ENCODE results near the gene MSL2.
A peak's percentile ranks its signal among the peaks of the same experiment; 100 is the strongest.
"Not testable (repeated sequence)": the region's sequence is repeated elsewhere in the genome, so short reads cannot be mapped to it uniquely, and the experiment has no call there.

MSL2 gene, protein sequence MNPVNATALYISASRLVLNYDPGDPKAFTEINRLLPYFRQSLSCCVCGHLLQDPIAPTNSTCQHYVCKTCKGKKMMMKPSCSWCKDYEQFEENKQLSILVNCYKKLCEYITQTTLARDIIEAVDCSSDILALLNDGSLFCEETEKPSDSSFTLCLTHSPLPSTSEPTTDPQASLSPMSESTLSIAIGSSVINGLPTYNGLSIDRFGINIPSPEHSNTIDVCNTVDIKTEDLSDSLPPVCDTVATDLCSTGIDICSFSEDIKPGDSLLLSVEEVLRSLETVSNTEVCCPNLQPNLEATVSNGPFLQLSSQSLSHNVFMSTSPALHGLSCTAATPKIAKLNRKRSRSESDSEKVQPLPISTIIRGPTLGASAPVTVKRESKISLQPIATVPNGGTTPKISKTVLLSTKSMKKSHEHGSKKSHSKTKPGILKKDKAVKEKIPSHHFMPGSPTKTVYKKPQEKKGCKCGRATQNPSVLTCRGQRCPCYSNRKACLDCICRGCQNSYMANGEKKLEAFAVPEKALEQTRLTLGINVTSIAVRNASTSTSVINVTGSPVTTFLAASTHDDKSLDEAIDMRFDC

DNA sequence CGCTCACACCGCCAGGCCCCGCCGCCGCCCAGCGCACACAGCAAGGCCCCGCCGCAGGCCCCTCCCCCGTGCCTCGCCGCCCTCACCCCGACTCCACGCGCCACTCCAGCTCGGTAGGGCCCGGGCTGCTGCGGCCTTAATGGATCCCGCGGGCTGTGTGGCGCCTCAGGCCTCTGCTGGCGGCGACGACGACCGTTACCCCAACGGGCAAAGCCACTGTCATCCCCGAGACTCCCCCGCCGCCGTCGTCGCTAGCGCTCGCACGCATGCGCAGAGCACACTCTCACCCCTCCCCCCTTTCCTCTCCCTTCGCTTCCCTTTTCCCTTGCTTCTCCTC, at the start of gene MSL2:
Gene MSL2, minus strand, starts transcription at position 272 of the 337 bp plus-strand sequence. CDS start 1,222 bp downstream, outside the sequence.
- no peak for DNase-seq

DNA sequence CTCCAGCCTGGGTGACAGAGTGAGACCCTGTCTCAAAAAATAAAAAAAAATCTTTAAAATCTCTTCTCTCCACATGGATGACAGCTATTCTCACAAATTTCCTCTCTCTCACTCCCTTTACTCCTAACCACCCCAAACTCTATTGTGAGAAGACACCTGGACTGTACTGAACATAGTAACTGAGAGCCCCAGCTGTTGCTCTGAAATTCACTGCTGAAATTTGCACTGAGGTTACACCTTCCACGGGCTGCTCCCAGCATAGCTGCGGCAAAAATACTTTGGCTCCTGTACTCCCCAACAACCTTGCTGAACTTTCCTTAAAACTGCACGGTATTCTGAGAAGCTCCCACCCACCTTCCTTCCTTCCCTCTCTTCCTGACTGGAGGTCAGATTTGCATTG, 49.6 kb upstream of the MSL2 start:
- no peak for DNase-seq

DNA sequence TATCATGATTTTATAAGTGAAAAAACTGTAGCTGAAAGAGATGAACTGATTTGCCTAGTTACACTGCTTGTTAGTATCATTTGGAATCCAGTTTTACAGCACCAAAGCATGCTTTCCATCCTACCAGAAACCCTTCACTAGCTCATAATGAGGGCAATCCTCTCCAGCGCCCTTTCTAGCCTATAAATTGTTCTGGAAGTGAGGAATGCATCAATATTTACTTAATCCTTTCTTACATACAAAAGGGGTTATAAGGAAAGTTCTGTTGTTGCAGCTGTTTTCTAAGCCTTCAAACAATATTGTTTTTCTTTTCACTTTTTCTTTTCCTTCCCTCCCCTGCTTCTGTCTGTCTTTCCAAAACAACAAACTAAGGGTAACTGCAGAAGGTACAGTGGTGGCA, 43.0 kb upstream of the MSL2 start:
- DNase-seq: no peak

DNA sequence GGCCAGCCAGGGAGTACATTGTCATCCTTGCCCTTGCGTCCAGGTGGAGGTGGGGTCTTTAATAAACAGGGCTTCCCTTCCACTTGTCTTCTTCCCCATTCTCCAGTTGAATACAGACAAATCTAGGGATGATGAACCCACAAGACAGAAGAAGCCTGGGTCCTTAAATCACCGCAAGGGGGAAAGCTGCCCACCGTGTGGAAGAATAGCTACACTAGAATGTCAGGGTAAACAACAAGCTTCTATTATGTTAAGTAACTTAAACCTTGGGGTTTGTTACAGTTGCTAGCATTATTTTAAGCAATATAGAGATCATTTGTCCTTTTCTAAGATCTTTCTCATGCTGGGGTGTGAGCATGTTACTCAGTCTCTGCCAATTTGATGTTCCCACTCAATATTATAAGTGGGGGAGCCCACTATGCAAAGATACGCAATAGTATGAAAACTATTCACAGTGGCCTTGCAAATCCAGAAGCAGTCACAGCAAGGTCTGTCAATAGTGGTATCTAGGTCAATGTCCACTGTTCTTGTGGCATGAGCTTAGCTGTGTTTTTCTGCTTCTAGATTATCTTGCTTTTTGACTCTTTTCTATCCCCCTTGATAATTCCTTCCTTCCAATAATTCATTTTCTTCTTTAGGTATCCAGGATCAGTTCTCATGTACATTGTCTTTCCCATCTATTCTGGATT, 42.0 kb upstream of the MSL2 start:
- DNase-seq: no peak

DNA sequence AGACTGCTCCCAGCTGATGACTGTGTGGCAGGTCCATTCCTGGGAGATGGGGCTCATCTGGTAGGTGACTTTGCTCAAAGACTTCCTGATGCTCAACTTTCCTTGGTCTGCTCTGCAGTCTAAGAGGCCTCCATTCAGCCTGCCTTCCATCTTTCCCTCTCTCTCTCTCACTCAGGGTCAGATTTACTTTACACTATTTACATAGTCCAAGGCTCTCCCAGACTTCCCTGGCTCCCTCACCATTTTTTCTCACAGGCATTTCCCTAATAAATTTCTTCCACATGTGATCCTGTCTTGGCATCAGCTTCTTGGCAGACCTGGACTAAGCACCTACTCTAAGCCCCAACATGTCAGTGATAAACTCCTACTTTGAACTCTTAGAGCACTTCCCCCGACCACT, 41.0 kb upstream of the MSL2 start:
- DNase-seq: no peak

DNA sequence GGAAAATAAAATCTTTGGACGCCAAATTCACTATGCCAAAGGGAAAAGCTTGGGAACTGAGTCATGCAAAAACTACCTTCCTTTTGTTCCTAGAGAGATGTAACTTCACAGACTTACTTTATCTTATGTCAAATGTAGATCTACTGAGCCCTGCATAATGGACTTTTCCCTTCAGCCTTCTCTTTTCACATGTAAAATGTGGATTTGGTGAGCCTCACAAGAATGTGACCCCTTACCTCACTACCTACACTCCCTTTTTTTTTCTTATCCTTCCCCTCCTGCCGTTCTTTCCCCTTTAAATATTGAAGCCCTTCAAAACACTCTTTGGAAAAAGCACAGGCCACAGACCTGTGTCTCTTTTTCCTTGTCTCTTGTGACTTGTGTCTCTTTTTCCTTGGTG, 40.0 kb upstream of the MSL2 start:
- DNase-seq: no peak

DNA sequence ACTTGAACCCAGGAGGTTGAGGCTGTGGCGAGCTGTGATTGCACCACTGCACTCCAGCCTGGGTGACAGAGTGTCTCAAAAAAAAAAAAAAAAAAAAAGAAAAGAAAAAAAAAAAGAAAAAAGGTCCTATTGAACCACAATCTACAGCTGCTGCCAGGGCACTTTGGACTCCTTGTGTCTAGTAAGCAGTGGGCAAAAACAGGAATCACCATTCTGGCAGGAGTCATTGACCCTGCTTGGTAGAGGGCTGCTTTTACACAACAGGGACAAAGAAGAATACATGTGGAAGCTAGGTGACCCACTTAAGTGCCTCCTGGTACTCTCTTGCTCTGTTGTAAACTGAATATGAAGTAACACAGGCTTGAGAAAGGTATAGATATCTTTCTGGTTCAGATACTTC, 39.4 kb upstream of the MSL2 start:
- DNase-seq: no peak

DNA sequence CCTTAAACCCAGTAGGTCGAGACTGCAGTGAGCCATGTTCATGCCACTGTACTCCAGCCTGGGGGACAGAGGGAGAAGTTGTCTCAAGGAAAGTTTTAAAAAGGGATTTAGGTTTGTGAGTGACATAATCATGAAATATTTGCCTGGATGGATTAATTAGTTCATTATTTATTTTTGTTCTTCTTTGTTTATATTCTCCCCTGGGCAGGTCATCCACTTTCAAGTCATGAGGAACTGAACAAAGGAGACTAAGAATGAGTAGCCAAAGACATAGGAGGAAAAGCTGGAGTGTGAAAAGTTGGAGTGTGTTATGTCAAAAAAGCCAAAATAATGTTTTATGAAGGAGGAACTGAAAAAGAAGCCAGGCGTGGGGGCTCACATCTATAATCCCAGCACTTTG, 36.3 kb upstream of the MSL2 start:
- no peak for DNase-seq

DNA sequence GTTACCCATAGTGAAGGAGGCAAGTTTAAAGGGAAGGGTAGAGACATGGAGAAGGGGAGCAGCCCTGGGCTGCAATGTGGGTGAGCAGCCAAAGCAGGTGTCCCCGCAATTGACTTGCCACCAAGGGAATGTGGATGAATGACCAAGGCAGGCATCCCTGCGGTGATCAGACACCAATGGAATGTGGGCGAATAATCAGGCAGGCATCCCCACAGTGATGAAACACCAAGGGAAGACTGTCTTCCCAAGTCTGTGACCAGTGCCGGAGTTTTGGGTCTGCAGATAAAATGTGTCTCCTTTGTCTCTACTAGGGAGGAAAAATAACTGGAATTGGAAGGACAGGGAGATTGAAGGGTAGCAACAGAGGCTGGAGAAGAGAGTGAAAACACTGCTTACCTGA, 26.6 kb upstream of the MSL2 start:
- not testable (repeated sequence) for DNase-seq

DNA sequence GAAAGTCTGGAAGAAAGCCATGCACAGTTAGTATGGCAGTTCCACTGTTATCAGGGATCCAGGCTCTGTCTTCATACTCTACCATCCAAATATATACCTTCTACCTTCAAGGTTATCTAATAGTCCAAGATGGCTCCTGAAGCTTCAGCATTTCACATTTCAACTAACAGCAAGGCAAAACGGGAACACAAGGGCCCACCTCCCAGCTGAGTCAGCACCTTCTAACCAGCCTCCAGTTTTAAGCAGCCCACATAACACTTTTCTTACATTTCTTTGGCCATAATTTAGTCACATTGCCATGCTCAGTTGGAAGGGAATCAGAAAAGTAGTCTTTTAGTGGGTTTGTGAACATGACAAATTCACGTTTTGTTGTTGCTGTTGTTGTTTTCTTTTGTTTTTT, 15.4 kb upstream of the MSL2 start:
- DNase-seq: no peak

DNA sequence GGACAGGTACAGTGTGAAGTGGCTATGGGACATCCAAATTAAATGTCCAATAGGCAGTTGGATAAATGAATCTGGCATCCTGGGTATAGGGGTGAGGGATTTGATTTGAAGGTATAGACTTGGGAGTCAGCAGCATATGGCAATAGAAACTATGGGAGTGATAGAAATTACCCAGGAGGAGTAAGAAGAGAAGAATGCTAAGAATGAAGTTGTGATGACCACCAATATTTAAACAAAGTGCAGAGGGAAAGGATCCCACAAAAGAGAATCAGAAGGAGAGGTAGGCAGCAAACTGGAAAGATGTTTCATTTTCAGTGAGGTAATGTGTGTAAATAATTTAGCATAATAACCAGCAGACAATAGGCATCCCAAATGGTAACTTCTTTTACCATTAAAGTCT, 13.8 kb upstream of the MSL2 start:
- DNase-seq: no peak

DNA sequence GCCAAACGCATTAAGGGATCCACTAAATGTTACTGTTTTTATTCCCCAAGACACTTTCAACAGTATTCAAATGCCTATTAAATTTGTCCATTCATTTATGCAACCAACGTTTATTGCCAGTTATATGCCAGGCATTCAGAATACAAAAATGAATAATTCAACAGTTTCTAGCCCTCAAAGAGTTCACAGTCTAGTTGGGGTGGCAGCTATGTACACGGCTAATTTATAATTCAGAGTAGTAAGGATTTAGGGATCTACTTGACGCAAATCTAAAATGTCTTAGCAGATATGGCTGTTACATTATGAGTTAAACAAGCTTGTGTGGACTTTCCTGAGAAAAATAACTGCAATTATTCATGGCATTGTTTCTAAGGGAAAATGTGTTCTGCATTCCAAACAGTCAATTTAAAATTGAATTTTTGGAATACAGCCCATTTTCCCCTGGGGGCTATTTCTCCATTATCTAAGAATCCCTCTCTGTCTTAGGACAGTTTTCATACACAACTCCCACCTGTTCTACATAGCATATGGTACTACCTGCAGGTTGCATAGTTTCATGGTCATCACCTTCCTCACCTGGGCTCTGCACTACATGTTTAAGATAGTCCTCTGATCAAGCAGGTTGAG, 11.5 kb upstream of the MSL2 start:
- DNase-seq: no peak

DNA sequence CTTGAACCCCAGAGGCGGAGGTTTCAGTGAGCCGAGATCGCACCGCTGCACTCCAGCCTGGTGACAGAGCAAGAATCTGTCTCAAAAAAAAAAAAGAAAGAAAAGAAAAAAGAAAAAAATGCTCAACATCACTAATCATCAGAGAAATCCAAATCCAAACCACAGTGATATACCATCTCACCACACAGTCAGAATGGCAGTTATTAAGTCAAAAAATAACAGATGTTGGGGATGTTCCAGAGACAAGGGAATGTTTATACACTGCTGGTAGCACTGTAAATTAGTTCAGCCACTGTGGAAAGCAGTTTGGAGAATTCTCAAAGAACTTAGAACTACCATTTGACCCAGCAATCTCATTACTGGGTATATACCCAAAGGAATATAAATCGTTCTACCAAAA, 3.1 kb upstream of the MSL2 start:
- not testable (repeated sequence) for DNase-seq

DNA sequence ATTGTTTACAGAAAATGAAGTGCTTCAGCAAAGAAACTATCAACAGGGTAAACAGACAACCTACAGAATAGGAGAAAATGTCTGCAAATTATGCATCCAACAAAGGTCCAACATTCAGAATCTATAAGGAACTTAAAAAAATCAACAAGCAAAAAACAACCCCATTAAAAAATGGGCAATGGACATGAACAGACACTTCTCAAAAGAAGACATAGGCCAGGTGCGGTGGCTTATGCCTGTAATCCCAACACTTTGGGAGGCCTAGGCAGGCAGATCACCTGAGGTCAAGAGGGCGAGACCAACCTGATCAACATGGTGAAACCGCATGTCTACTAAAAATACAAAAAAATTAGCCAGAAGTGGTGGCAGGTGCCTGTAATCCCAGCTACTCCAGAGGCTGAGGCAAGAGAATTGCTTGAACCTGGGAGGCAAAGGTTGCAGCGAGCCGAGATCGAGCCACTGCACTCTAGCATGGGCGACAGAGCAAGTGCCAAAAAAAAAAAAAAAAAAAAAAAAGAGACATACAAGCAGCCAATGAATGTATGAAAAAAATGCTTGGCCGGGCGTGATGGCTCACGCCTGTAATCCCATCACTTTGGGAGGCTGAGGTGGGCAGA, 2.4 kb upstream of the MSL2 start:
- not testable (repeated sequence) for DNase-seq

DNA sequence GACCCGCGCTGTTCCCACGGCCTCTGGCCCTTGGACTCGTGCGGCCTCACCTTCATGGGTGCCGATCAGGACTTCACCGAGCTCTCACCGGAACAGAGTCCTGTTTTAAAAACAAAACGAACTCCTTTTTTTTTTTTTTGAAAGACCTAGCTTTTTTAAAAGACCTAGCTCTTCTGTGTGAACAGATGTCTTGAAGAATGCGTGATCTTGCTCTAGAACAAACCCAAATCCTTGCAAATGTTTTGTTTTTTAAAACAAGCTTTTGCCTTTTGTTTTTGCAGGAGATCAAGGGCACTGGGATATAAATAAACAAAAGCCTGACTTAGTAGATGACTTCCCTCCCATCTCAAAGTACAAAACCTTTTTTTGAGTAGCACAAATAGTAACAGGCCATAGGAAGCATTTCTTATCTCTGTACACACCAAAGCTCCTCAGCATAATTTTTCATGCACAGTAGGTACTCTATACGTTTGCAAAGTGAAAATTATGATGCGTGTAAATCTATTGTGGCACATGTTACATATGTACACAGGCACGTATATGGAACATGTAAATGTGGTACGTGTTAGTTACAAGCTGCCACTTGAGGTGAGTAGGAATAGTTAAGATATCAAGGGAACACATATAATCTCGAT, 1.1 kb upstream of the MSL2 start:
- DNase-seq: peak in 1 of 2 experiments; percentile 61

DNA sequence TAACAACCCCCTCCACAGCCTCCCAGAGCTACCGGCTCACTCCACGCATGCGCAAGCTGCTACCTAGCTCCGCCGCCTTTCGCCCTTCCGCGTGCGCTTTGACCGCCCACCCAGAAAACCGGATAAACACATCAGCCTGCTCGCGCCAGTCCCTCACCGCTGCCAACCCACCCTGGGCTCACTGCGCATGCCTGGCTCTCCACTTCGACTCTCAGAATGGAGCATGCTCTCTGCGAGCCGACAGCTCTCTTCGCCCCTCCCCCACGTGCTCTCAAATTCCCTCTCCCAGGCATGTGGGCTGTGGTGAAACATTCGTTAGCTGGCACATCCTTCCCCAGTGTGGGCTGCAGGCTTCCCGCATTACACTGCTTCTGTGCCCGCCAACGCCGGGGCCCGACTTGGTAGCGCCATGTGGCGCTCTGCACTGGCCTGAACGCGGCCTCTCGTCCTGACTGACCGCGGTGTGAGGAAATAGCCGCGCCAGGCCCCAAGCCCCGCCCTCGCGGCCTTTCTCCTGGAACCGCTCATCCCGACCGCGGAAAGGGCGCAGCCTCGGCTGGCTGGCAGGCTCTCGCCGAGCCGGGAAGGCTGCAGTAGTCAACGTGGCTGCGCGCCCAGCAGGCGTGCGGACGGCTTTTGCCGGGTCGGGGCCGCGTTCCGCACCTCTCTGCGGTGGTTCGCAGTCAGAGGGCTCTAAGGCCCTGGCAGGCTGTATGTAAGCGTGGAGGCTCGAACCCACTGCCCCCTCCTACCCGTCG, 445 bp upstream of the MSL2 start:
- peak; percentile 97 to 98 for DNase-seq

DNA sequence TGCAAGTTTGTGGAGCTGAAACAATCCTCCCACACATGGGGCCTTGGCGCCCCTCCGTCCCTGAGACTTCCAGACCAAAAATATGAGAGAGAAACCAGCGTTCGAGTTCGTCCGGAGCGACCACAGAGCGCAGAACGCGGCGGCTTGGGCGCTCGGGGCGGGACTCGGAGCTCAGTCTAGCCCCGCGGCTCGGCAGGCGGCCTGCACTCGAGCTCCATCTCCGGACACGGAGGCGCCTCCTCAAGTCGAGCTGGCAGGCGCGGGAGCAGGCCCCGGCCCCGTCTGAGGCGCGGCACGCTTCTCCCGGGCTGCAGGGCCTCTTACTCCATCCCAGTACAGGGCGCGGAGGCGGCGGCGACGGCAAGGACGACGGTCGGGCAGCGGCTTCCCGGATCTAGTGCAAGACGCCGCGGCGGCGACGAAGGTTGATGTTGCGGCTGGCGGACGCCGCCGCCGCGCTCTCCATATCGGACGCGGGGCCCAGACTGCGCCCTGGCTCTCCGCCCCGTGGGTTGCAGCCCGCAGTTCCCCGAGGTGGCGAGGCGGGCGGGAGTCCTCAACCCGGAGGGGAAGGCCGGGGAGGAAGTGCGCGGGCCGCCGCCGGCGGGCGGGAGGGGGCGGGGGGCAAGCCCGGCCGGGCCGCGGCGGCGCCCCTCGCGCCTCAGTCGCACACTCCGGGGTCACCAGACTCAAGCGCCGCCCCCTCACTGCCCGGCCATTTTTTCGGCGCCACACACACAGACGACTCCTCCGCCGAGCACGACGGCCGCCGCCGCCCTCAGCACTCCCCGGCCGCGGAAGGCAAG, 674 bp downstream of the MSL2 start:
- DNase-seq: peak; percentile 56 to 67

DNA sequence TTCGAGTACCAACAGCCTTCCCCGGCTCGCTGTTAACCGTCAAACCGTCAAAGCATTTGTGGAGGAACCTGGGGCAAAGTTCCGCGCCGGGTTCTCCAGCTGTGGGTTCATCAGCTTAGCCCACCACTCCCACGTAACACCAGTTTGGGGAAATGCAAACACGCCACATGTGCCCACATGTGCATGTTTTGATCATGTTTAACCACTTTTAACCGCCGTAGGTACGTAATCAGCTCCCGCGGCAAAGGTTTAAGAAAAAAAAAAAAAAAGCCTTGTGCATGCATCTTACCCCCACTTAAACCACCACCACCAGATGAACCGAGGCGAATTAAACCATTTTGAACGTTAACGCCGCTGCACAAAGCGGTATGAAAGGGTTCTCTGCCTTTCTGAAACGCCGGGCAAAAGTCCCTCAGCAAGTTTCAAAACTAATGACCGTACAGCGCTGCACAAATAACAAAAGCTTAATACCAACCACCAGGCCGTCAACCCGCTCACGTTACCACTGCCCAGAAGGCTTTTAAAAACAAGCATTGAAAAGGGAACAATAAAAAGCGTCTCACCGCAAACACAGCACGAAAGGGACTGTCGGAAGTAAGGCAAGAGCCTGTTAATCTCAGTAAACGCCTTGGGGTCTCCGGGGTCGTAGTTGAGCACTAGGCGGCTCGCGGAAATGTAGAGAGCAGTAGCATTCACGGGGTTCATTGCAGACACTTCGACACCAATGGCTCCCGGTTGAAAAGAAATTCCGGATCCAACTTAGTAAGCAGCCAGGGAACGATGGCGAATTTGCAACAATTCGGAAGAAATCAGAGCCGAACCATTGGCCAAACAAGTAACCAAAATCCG, 1.5 kb downstream of the MSL2 start:
- DNase-seq: no peak

DNA sequence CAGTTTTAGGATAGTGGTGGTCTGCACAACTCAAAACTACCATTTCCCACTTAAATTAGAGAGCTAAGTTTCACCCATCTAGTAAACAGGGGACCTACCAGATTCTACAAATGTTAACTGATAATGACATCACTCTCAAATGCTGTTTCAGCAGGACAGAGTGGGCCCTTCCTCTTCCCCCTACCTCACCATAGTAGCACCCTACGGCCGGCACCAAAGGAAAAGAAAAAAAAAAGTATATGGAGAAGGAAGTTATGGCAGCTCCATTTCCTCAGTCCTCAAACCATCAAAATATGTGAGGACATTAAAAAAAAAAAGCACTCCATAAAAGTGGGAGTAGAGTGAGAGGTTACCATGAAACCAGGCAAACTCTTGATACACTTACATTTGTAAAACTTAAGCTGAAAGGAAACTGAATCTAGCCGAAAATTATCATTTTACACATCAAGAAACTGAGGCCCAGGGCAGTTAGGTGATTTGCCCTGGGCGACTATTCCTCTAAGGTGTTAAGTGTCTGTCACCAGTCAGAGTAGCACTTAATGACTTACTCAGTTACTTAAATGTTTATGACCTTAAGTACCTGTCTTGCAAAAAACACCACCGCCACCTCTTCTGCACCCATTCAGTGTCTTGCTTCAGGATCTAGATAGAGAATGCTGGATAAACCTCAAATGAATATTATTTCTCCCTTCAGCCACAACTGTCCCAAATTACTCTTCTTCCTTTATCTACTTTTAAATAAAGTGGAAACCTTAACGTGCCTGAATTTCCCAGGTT, 2.7 kb downstream of the MSL2 start:
- DNase-seq: no peak
